HG03064 (cell line): ENCODE measurements around the gene ZNRD2.

Experiments used
- ATAC-seq: cut with Tn5 transposase; IDR thresholded peaks from one replicate; pipeline ENCODE4 v1.9.1; 2021; ENCODE audit warnings: low read depth; ENCODE audit not compliant: unreplicated experiment

ZNRD2 gene

DNA sequence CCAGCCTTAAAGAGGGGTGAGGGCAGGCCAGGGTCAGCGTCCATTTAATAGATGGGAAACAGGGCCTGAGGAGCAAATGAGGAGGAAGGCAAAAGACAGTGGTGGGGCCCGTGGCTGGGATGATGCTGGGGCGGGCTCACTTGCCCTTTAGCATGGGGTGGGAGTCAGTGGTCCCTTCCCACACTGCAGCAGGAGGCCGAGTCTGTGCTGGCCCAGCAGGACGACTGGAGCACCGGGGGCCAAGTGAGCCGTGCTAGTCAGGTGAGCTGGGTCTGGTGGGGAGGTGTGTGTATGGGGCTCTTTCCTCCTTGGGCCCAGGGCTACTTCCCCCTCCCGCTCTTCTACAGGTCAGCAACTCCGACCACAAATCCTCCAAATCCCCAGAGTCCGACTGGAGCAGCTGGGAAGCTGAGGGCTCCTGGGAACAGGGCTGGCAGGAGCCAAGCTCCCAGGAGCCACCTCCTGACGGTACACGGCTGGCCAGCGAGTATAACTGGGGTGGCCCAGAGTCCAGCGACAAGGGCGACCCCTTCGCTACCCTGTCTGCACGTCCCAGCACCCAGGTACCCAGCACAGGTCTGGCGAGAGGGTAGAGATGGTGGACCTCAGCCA is 32.6 kb upstream of the ZNRD2 start:
- no peak for ATAC-seq

GRCh38 chr11:65538232-65538914 is 31.9 kb upstream of the ZNRD2 start:
- no peak for ATAC-seq

DNA sequence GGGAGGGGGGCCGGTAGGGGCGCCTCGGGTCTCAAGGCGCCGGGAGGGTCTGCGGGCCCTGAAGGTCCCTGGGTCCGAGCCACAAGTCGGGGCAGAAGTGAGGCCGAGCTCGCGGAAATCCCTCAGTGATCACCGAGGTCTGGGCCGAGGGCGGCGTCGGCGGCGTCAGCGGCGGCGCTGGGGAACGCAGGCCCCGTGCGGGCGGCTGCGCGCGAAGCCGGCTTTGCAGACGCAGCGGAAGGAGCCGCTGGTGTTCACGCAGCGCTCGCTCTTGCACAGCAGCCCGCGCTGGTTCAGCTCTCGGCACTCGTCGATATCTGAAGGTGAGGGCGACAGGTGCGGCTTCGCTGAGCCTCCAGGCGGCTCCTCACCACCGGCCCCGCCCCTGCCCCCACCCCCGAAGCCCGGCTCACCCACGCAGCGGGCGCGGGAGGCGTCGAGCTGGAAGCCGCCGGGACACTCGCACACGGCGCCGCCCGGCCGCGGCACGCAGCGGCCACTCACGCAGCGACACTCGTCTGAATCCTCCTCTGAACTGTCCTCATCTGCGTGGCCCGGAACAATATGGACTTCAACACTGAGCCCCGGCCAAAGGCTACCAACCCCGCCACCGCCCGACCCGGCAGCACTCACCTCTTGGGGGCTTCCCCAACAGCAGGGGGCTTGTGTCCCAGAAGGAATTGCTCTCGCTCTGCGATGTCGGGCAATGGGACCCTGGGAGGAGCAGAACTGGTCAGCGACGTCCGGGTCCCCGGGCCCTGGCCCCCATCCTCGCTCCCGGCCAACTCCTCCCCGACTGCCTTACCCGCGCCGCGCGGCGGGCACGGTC is 31.1 kb upstream of the ZNRD2 start:
- ATAC-seq = no peak

DNA sequence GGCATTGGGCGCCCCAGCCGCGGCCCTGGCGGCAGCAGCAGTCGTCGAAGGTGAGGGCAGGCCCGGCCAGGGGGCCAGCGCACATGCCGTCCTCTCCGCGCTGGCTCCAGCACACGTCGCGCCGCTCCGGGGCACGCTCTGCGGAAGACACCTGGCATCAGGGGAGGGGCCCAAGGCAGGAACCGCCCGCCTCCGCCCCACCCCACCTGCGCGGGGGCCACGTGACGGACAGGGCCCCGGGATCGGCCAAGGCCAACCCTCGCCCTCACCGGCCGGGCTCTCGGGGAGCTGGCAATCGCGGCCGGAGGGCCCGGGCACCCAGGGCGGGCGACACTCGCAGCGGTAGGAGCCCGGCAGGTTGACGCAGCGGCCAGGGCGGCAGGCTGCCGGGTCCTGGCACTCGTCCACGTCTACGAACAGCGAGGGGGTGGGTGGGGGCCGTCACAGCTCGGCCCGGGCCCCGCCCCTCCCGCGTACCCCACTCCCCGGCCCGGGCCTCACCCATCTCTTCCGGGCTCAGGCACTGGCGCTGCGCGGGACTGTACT is 30.5 kb upstream of the ZNRD2 start:
- peak; percentile 48 for ATAC-seq

- peak; percentile 56 for ATAC-seq
Measured at GRCh38 chr11:65540290-65541092, 29.8 kb upstream of the ZNRD2 start.

DNA sequence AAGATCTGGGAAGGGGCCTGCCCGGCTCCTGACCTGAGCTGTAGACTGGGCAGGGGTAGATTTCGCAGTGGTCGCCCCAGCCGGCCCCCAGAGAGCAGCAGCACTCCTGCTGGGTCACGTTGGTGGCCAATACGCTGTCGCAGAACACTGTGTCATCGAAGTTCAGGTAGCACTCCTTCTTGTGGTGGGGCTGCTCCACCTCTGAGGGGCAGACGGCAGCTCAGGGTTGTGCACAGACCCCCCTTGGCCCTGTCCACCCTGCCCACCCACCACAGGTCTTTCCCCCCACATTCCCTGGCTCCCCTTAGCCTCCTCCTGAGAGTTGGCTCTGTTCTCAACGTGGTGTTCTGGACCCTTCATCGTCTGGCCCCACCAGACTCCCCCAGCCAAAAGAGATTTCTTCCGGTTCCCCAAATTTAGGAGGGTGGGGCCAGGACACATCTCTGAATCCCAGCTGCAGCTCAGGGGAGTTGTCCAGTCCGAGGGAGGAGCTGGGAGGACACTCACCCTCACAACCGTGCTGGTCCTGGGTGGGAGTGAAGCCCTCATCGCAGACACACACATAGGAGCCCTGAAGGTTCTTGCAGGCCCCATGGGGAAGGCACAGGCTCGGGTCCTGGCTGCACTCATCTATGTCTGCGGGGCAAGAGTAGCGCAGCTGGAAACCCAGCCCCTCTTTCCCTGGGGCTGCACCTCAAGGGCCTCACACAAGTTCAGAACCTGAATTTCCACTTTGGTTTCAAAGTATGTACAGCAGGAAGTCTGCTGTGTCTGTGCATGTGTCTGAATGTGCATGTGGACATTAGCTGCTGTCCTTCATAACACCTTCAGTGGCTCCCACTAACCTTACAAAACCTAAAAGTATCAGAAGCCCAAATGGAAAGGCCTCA is 28.9 kb upstream of the ZNRD2 start:
- ATAC-seq = no peak

GRCh38 chr11:65542738-65543390 is 27.4 kb upstream of the ZNRD2 start:
- ATAC-seq = no peak

DNA sequence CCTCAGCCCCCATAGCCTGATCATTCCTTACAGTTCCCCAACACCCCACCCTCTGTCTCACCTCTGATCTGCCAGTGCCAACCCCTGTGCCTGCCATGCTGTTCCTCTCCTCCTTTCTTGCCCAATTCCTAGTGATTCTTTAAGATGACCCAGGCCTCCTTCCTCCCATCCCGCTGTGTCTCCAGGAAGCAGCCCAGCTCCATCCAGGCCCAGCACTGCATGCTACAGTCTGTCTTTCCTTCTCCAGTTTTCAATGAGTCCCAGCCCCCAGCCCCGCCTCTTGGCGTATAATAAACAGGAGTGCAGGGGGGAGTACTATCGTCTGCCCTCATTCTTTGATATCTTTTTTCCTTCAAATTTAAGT is 24.4 kb upstream of the ZNRD2 start:
- ATAC-seq = no peak

DNA sequence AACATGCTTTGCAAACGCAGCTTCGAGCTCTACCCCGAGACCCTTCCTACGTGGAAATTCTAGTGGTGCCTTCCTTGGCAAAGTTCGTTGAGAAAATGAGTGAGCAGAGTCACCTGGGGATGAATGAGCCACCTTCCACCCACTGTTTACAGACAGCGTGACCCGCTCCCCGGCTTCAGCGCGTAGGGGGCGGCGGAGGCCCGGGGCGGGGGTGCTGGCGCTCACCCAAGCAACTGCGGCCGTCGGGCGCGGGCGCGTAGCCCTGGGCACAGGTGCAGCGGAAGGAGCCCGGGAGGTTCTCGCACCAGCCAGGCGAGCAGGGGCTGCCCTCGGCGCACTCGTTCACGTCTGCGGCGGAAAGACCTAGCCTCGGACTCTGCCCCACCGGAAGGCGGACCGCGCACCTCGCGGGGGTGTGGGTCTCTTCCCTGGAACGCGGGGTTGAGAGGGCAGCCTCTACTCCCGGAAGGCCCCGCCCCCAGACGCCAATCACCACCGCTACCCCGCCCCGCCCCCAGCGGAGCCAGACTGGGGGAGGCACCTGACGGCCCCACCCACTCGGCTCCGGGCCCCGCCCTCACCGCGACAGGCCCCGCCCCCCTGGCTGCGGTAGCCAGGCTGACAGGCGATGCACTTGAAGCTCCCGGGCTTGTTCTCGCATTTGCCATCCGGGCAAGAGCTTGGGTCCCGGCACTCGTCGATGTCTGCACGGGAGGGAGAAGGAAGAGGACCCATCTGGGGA is 23.9 kb upstream of the ZNRD2 start:
- ATAC-seq = peak; percentile 53

DNA sequence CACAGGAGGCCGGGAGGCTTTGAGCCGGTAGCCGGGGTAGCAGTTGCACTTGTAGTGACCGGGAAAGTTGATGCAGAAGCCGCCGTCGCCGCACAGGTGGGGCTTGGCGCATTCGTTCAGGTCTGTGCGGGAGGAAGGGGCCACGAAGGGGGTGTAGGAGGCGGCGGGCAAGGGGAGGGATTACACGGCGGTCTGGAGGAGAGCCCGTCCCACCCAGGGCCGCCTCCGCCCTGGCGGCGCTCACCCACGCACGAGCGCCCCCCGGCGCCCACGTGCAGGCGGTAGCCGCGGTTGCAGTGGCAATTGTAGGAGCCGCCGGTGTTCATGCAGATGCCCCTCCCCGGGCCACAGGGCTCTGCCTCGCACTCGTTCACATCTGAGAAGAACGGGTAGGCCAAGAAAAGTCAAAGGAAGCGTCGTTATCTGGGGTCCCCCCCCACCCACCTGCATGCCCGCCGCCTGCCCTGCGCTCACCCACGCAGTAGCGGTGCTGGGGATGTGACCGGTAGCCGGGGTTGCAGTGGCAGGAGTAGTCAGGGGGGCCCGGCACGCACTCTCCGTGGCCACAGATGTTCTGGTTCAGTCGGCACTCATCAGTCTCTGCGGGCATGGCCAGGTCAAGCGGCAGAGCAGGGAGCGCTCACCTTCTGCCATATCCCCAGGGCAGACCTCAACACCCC is 22.7 kb upstream of the ZNRD2 start:
- ATAC-seq = no peak

GRCh38 chr11:65548395-65548794 is 21.9 kb upstream of the ZNRD2 start:
- no peak for ATAC-seq

DNA sequence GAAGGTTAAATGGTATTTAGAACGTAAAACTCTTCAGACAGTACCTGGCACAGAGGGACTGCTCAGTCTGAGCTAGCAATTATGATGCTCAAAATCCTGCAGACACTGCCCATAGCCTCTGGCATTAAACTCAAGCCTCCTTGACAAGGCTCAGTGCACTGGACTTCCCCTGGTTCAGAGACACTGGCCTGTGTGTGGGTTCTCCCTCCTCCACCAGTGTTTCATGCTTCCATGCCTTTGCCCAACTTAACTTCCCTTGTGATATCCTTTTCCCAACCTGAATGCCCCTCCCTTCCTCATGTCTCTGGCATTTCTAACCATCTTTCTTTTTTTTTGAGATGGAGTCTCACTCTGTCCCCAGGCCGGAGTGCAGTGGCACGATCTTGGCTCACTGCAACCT is 21.2 kb upstream of the ZNRD2 start:
- ATAC-seq = no peak

DNA sequence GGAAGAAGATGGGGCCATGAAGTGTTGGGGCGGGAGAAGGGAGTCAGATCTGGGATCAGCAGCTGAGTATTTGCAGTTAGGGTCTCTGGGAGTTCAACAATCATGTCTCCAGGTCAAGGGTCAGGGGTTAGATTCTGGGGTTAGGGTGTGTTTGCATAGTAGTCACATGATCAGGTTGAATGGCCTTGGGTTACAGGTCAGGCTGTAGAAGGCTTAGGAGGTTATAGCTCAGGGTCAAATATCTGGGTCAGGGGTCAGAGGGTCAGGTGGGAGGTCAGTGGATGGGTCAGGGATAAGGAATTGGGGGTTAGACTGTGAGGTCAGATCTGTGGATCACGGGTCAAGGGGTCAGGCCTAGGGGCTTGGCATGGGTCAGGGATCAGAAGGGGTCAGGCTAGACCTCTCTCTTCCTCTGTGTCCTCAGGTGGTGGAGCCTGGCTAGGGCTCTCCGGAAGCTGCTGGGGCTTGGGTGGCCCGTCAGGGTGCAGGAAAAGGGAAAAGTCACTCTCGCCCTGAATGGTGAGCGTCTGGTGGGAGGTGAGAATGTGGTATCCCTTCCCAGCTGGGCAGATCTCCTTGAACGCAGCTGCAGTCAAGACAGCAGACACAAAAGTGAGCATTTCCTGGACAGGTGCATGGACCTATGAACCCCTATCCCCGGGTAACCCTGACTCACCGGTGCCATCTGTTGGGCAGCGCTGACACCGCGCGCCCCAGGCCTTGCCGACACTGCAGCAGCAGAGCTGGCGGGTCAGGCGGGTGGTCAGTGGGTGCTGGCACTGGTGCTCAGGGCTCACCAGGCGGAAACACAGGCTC is 18.5 kb upstream of the ZNRD2 start:
- no peak for ATAC-seq

DNA sequence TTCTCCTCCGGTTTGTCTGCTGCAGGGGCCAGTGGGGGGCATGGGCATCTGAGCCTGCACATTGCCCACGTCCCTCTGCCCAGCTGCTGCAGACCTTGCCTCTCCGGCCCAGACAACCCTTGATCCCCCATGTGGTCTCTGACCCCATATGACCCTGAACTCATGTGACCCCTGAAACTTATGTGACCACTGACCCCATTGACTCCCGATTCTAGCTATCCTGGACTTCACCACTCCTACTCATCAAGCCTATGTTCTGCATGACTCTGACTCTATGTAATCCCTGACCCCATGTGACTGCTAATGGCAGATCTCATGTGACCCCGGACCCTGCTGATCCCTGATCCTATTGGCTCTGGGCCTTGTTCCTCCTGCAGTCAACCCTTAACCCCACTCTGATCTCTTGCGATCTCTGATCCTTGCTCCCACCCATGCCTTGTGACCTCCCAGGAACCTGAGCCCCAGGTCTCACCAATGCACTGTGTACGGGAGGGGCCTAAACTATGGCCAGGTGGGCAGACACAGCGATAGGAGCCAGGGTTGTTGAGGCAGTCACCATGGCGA is 17.8 kb upstream of the ZNRD2 start:
- ATAC-seq = no peak

- ATAC-seq = no peak
Measured at GRCh38 chr11:65553301-65554001, 16.8 kb upstream of the ZNRD2 start.
